Sigmoid colon (tissue), 4 donors: Measurements from ENCODE around the gene GALNT17.

ENCODE experiments used
- EP300 ChIP-seq, 4 donors: sonication (generic); formaldehyde crosslinking; IDR thresholded peaks; one replicate each; pipeline ENCODE4 v1.6.1; 2017; ENCODE audit warnings: antibody characterized with exemption in 4 of 4
- POLR2A ChIP-seq, 2 donors: fragments of 450-650 bp; IDR thresholded peaks; one replicate each; pipeline ENCODE4 v1.6.1; 2016; ENCODE audit warnings: antibody characterized with exemption in 2 of 2, mild to moderate bottlenecking in 2 of 2, moderate library complexity in 2 of 2
- POLR2AphosphoS5 ChIP-seq, 4 donors: sonication (generic); formaldehyde crosslinking; IDR thresholded peaks; one replicate each; pipeline ENCODE4 v1.6.1; 2017; ENCODE audit warnings: antibody characterized with exemption in 4 of 4
- TF ChIP-seq, protein P1 (sequence below), 4 experiments: fragments of 450-650 bp in 3 of 4; fragments of 200-600 bp in 1 of 4; IDR thresholded peaks; one replicate each; pipeline ENCODE4 v1.5.1; 2016 to 2019; ENCODE audit warnings: antibody characterized with exemption in 4 of 4, mild to moderate bottlenecking in 3 of 4, moderate library complexity in 2 of 4

DNA sequence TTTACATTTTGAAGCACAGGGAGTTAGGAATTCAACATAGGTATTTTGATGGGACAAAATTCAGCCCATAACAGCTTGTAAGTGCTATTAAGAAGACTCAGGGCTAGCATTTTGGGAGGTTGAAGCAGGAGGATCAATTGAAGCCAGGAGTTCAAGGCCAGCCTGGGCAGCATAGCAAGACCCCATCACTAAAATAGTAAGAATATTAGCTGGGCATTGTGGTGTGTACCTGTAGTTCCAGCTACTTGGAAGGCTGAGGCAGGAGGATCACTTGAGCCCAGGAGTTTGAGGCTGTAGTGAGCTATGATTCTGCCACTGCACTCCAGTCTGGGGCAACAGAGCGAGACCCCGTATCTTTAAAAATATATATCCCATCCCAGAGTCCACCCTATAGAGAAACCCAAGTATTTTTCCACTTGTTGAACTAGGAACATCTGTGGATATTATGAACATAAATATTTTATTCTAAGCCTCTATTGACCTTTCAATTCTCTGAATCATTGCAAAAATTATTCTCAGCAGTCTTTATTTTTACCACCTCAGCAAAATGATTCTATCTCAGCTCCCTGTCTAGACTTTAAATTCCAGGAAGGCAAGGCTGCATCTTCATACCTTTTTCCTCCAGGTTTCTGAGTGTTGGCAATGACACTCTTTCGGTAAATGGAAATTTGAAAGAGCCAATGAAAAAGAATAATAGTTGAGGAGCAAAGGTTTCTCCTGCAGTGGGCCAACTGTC is 181.0 kb downstream of the GALNT17 start:
- TF ChIP-seq POLR2A (IDR thresholded peaks at IDR 0.05) (no peak), POLR2AphosphoS5 (IDR thresholded peaks at IDR 0.05) (no peak), EP300 (IDR thresholded peaks at IDR 0.05) (no peak)
- TF ChIP-seq, protein P1, sequence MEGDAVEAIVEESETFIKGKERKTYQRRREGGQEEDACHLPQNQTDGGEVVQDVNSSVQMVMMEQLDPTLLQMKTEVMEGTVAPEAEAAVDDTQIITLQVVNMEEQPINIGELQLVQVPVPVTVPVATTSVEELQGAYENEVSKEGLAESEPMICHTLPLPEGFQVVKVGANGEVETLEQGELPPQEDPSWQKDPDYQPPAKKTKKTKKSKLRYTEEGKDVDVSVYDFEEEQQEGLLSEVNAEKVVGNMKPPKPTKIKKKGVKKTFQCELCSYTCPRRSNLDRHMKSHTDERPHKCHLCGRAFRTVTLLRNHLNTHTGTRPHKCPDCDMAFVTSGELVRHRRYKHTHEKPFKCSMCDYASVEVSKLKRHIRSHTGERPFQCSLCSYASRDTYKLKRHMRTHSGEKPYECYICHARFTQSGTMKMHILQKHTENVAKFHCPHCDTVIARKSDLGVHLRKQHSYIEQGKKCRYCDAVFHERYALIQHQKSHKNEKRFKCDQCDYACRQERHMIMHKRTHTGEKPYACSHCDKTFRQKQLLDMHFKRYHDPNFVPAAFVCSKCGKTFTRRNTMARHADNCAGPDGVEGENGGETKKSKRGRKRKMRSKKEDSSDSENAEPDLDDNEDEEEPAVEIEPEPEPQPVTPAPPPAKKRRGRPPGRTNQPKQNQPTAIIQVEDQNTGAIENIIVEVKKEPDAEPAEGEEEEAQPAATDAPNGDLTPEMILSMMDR (IDR thresholded peaks at IDR 0.05), result no peak
